H1 (cell line): Measurements from ENCODE around the gene LCN6. TPM values are rescaled to one million over a fixed set of nuclear protein-coding genes. Genes with fewer than 3 reads are reported as not detected.

Source experiments
- CTCF ChIA-PET: fragments of 300-600 bp; sonication (Branson Sonifier 250); formaldehyde crosslinking; loops from one replicate; lab custom pipeline; 2021; ENCODE audit not compliant: partially characterized antibody; lab: Charles Lee
- POLR2A ChIA-PET: fragments of 300-600 bp; sonication (Branson Sonifier 250); formaldehyde crosslinking; loops from one replicate; lab custom pipeline; 2021; ENCODE audit warnings: inconsistent platforms; ENCODE audit not compliant: partially characterized antibody; lab: Charles Lee
- DNase-seq, 2 experiments: peaks; one replicate each; pipeline versions ENCODE4 v3.0.0 to v3.0.0-alpha.2; 2010 to 2022; ENCODE audit warnings: low spot score in 2 of 2, low read depth in 1 of 2, mixed read lengths in 1 of 2
- FAIRE-seq: peaks from 2 replicates; lab custom pipeline; 2011; peaks lifted over from hg19 to GRCh38; lab: Jason Lieb, UNC
- H2AFZ ChIP-seq: 2 replicates; pipeline ENCODE4 v1.8.1; 2012; ENCODE audit warnings: low read length, inconsistent platforms
- H2AK5ac ChIP-seq: 2 replicates; pipeline ENCODE4 v1.6.1; 2013; ENCODE audit warnings: low read depth, low read length
- H2BK120ac ChIP-seq: replicated peaks from 2 replicates; pipeline ENCODE3; 2013; ENCODE audit warnings: low read depth, low read length, inconsistent platforms
- H2BK12ac ChIP-seq: 2 replicates; pipeline ENCODE4 v1.6.1; 2013; ENCODE audit warnings: low read depth, low read length
- H2BK15ac ChIP-seq: 2 replicates; pipeline ENCODE4 v1.6.1; 2013; ENCODE audit warnings: low read length
- H2BK20ac ChIP-seq: 2 replicates; pipeline ENCODE4 v1.6.1; 2013; ENCODE audit warnings: low read length
- H2BK5ac ChIP-seq: 2 replicates; pipeline ENCODE4 v1.6.1; 2013; ENCODE audit warnings: low read depth, low read length
- H3K14ac ChIP-seq: 2 replicates; pipeline ENCODE4 v1.6.1; 2013; ENCODE audit warnings: inconsistent platforms; ENCODE audit not compliant: insufficient read length
- H3K18ac ChIP-seq: 2 replicates; pipeline ENCODE4 v1.6.1; 2013; ENCODE audit warnings: low read length; ENCODE audit errors: extremely low read depth
- H3K23ac ChIP-seq: 2 replicates; pipeline ENCODE4 v1.6.1; 2013; ENCODE audit warnings: inconsistent platforms; ENCODE audit not compliant: insufficient read length
- H3K23me2 ChIP-seq: 2 replicates; pipeline ENCODE4 v1.6.1; 2013; ENCODE audit warnings: low read depth, low read length
- H3K27ac ChIP-seq: 2 replicates; pipeline ENCODE4 v1.6.1; 2011; ENCODE audit warnings: low read depth, low read length, inconsistent platforms
- H3K27me3 ChIP-seq, 4 experiments: replicated peaks in 1 of 4; 1 replicate in 1 of 4; 2 replicates in 3 of 4; pipeline versions ENCODE4 v1.6.1 to v1.8.1; 2011 to 2013; ENCODE audit warnings: low read length in 3 of 4, mild to moderate bottlenecking in 3 of 4, inconsistent platforms in 2 of 4, mixed read lengths in 2 of 4, moderate library complexity in 1 of 4; ENCODE audit not compliant: control insufficient read depth in 3 of 4, insufficient read depth in 3 of 4; ENCODE audit errors: extremely low read depth in 1 of 4
- H3K36me3 ChIP-seq, 4 experiments: 2 replicates each; pipeline versions ENCODE4 v1.6.1 to v1.8.1; 2011 to 2013; ENCODE audit warnings: mild to moderate bottlenecking in 4 of 4, low read length in 3 of 4, moderate library complexity in 2 of 4, control low read depth in 1 of 4, inconsistent platforms in 1 of 4; ENCODE audit not compliant: insufficient read depth in 4 of 4, control insufficient read depth in 2 of 4
- H3K4ac ChIP-seq: replicated peaks from 2 replicates; pipeline ENCODE3; 2013; ENCODE audit warnings: low read length, low read depth, mixed read lengths, inconsistent platforms; ENCODE audit not compliant: insufficient read length
- H3K4me1 ChIP-seq, 4 experiments: replicated peaks in 1 of 4; 1 replicate in 1 of 4; 2 replicates in 3 of 4; pipeline versions ENCODE4 v1.6.1 to v1.8.1; 2011 to 2013; ENCODE audit warnings: low read length in 3 of 4, inconsistent platforms in 2 of 4, mixed read lengths in 1 of 4; ENCODE audit not compliant: insufficient read depth in 4 of 4, control insufficient read depth in 3 of 4
- H3K4me2 ChIP-seq, 2 experiments: 2 replicates each; pipeline versions ENCODE4 v1.6.1 to v1.8.1; 2011 to 2013; ENCODE audit warnings: low read depth in 2 of 2, low read length in 2 of 2, control low read depth in 1 of 2, inconsistent platforms in 1 of 2, mild to moderate bottlenecking in 1 of 2; ENCODE audit not compliant: insufficient read depth in 1 of 2
- H3K4me3 ChIP-seq, 4 experiments: fragments of 200-600, 300-600 bp in 1 of 4; sonication (generic), shearing (Covaris generic), sonication (Bioruptor Twin) in 1 of 4; 2 replicates each; pipeline versions ENCODE4 v1.5.1 to v1.8.1; 2011 to 2016; ENCODE audit warnings: low read length in 4 of 4, low read depth in 3 of 4, control low read depth in 2 of 4, inconsistent platforms in 2 of 4, mild to moderate bottlenecking in 2 of 4, mixed read lengths in 1 of 4, moderate library complexity in 1 of 4; ENCODE audit not compliant: insufficient read depth in 2 of 4; ENCODE audit errors: extremely low read depth in 1 of 4
- H3K56ac ChIP-seq: replicated peaks from 2 replicates; pipeline ENCODE3; 2013; ENCODE audit warnings: low read depth, mild to moderate bottlenecking, mixed read lengths, low read length, inconsistent platforms; ENCODE audit not compliant: insufficient read length
- H3K79me1 ChIP-seq: 2 replicates; pipeline ENCODE4 v1.6.1; 2013; ENCODE audit warnings: low read depth, low read length, control low read depth
- H3K79me2 ChIP-seq, 2 experiments: 2 replicates each; pipeline versions ENCODE4 v1.6.1 to v1.8.1; 2012 to 2013; ENCODE audit warnings: low read length in 2 of 2, mild to moderate bottlenecking in 2 of 2, inconsistent platforms in 1 of 2; ENCODE audit not compliant: insufficient read depth in 2 of 2, control insufficient read depth in 1 of 2
- H3K9ac ChIP-seq, 4 experiments: replicated peaks in 1 of 4; 1 replicate in 1 of 4; 2 replicates in 3 of 4; pipeline versions ENCODE4 v1.6.1 to v1.8.1; 2011 to 2013; ENCODE audit warnings: low read depth in 3 of 4, low read length in 3 of 4, control low read depth in 2 of 4, mild to moderate bottlenecking in 2 of 4, moderate library complexity in 2 of 4, inconsistent platforms in 1 of 4; ENCODE audit errors: extremely low read depth in 1 of 4
- H3K9me3 ChIP-seq, 2 experiments: 2 replicates each; pipeline versions ENCODE4 v1.6.1 to v1.8.1; 2012 to 2013; ENCODE audit warnings: mild to moderate bottlenecking in 2 of 2, moderate library complexity in 2 of 2, control low read depth in 1 of 2, inconsistent platforms in 1 of 2, low read depth in 1 of 2, low read length in 1 of 2, mixed read lengths in 1 of 2; ENCODE audit not compliant: insufficient read depth in 2 of 2
- H4K20me1 ChIP-seq, 2 experiments: replicated peaks in 1 of 2; 2 replicates each; pipeline versions ENCODE3 to v1.8.1; 2011 to 2013; ENCODE audit warnings: inconsistent platforms in 2 of 2, low read length in 2 of 2, mild to moderate bottlenecking in 1 of 2; ENCODE audit not compliant: insufficient read depth in 2 of 2, control insufficient read depth in 1 of 2
- H4K5ac ChIP-seq: 2 replicates; pipeline ENCODE4 v1.6.1; 2013; ENCODE audit warnings: low read length, low read depth, mixed read lengths, inconsistent platforms; ENCODE audit not compliant: insufficient read length
- H4K8ac ChIP-seq: 2 replicates; pipeline ENCODE4 v1.8.0; 2013; ENCODE audit warnings: mild to moderate bottlenecking, moderate library complexity, low read length, inconsistent platforms; ENCODE audit not compliant: insufficient read depth; ENCODE audit errors: extremely low read depth
- H4K91ac ChIP-seq: replicated peaks from 2 replicates; pipeline ENCODE3; 2013; ENCODE audit warnings: low read length, mixed read lengths, inconsistent platforms; ENCODE audit not compliant: insufficient read length
- CHD2 ChIP-seq: IDR thresholded peaks from 2 replicates; pipeline ENCODE4 v1.6.1; 2012; ENCODE audit warnings: low read length, improper control_type of control experiment
- EGR1 ChIP-seq: IDR thresholded peaks from 2 replicates; pipeline ENCODE4 v1.6.1; 2011; ENCODE audit warnings: low read depth, low read length, borderline replicate concordance
- GABPA ChIP-seq: IDR thresholded peaks from 2 replicates; pipeline ENCODE4 v1.6.1; 2011; ENCODE audit warnings: mild to moderate bottlenecking, low read length, moderate library complexity, borderline replicate concordance; ENCODE audit not compliant: insufficient read depth
- POU5F1 ChIP-seq: IDR thresholded peaks from 2 replicates; pipeline ENCODE4 v1.6.1; 2011; ENCODE audit warnings: low read depth, mild to moderate bottlenecking, low read length, moderate library complexity
- WGBS, 2 experiments: shearing (Covaris generic) in 1 of 2; methylation state at CpG; one replicate each; pipeline versions ENCODE4 v1.1.6 to v1.1.7; 2013 to 2015; ENCODE audit warnings: low lambda C conversion rate in 2 of 2, mixed read lengths in 2 of 2, inconsistent platforms in 1 of 2, low coverage in 1 of 2, missing lambda C conversion rate in 1 of 2; ENCODE audit not compliant: insufficient replicate concordance in 2 of 2, insufficient coverage in 1 of 2, insufficient read length in 1 of 2; ENCODE audit errors: extremely low coverage in 1 of 2, missing lambda C conversion rate in 1 of 2; 5-methylcytosine and 5-hydroxymethylcytosine counted together
- polyA plus RNA-seq, 7 experiments: library from polyadenylated mRNA; depleted of rRNA in 3 of 7; stranded (reverse) in 5 of 7; unstranded in 2 of 7; fragments of >200 nt in 5 of 7; fragments of 200-250 nt in 2 of 7; gene quantifications; 1 replicate in 5 of 7; 2 replicates in 1 of 7; 4 replicates in 1 of 7; pipeline versions ENCODE4 v1.2.1 to v1.2.3, GENCODE V29; 2011 to 2013; ENCODE audit warnings: missing spikeins in 2 of 7, mixed read lengths in 2 of 7
- total RNA-seq: library from RNA; stranded (reverse); fragmentation: NEBNext Ultra II Directional; extraction: Animal tissue kit (Norgen Biotek cat#: 25700); gene quantifications from 2 replicates; pipeline ENCODE4 v1.2.1, GENCODE V29; 2021

Gene LCN6
- total and polyA plus RNA-seq, 2 of the 8 experiments (the other 6 are each of a cell fraction or from before 2014, with no cell fraction given) = not detected

- FAIRE-seq = no peak
- Histone ChIP-seq H3K18ac (no peak overlapping the region), H2BK15ac (0 out of 2 replicates have a peak overlapping the region, but pooled peaks have one; percentile 72), H4K20me1 (peaks cover 19 to 26% of the 10 kb centered on the region in 2 experiments), H2BK5ac (no peak overlapping the region), H4K5ac (peak overlapping the region; percentile 27), H4K8ac (0 out of 2 replicates have a peak overlapping the region, but pooled peaks have one; percentile 3), H3K27me3 (peaks cover 0 to 9% (median 5%) of the 10 kb centered on the region in 4 experiments; a peak in 5 of 7 replicates), H2BK20ac (no peak overlapping the region), H2BK12ac (no peak overlapping the region), H3K9me3 (no peaks in the 10 kb centered on the region), H3K23ac (no peak overlapping the region), H3K14ac (no peak overlapping the region), H3K23me2 (peaks cover 13% of the 10 kb centered on the region; the same call in 1 of the 2 replicates), H3K56ac (no peak overlapping the region), H3K4me2 (peak overlapping the region; percentile 88 to 90), H3K79me2 (peaks cover 8 to 36% of the 10 kb centered on the region in 2 experiments), H3K4me1 (peaks cover 3 to 16% (median 5%) of the 10 kb centered on the region in 4 experiments), H2BK120ac (no peak overlapping the region), H3K4ac (peak overlapping the region; percentile 89), H2AK5ac (no peak overlapping the region), H3K4me3 (peak overlapping the region; percentile 89 to 98 (median 95)), H3K36me3 (peaks cover 14 to 26% (median 22%) of the 10 kb centered on the region in 4 experiments), H3K9ac (no peak overlapping the region), H4K91ac (no peak overlapping the region), H3K27ac (no peak overlapping the region)
- WGBS, 2 experiments = 75% methylated on average over 7 of the region's 7 CpGs; no CpG with 5 or more reads in 1 of the 2 experiments
- POLR2A ChIA-PET = interaction anchor here (0.6 to 14.1 kb wide), 17 partner anchors 9 to 470 kb away, joined by 3 to 223 read pairs (median 4); partner anchors contain the start of genes AGPAT2, DIPK1B, LCN10 and LCN15
- CTCF ChIA-PET = interaction anchor here (0.9 to 6.8 kb wide), 13 partner anchors 9 to 339 kb away, joined by 3 to 62 read pairs (median 5); partner anchors contain the start of genes LCN10 and LCN8
- DNase-seq = no peak
- TF ChIP-seq POU5F1 = no peak
- no peak for TF ChIP-seq EGR1
- TF ChIP-seq CHD2 = no peak
- 0 out of 2 replicates have a peak, but pooled peaks have one; percentile 3 for TF ChIP-seq GABPA
- TF ChIP-seq, all 59 proteins: peak for 1
- no peak overlapping the region for H2AFZ ChIP-seq
- H3K79me1 ChIP-seq = peaks cover 11% of the 10 kb centered on the region; the same call in 1 of the 2 replicates
Observed at GRCh38 chr9:136729144-136729543, 19.2 kb downstream of the LCN6 start.
